Esophagus muscularis mucosa (tissue), 4 donors: ENCODE measurements around the gene RAB7B. TPM values are rescaled to one million over a fixed set of nuclear protein-coding genes. Genes with fewer than 3 reads are reported as not detected.

Experiments
- DNase-seq: peaks from one replicate; pipeline ENCODE4 v3.0.0-alpha.2; 2017; ENCODE audit errors: extremely low spot score
- H3K27ac ChIP-seq, 4 donors: fragments of 200-600 bp; sonication (generic); replicated peaks in 1 of 4; 1 replicate in 3 of 4; 2 replicates in 1 of 4; pipeline ENCODE4 v1.5.1; 2016 to 2019; ENCODE audit warnings: mild to moderate bottlenecking in 1 of 4
- H3K27me3 ChIP-seq, 4 donors: fragments of 200-600 bp; sonication (generic); one replicate each; pipeline versions ENCODE4 v1.5.1 to v1.6.0; 2016 to 2019
- H3K36me3 ChIP-seq, 4 donors: fragments of 200-600 bp; sonication (generic); one replicate each; pipeline ENCODE4 v1.5.1; 2016 to 2019
- H3K4me1 ChIP-seq, 4 donors: fragments of 200-600 bp; sonication (generic); one replicate each; pipeline ENCODE4 v1.5.1; 2016 to 2019
- H3K4me3 ChIP-seq, 4 donors: fragments of 200-600 bp; sonication (generic); 1 replicate in 2 of 4; 2 replicates in 2 of 4; pipeline ENCODE4 v1.5.1; 2016 to 2019; ENCODE audit warnings: mild to moderate bottlenecking in 4 of 4, moderate library complexity in 1 of 4
- H3K9me3 ChIP-seq, 4 donors: fragments of 200-600 bp; sonication (generic); 1 replicate in 3 of 4; 2 replicates in 1 of 4; pipeline ENCODE4 v1.5.1; 2016 to 2019
- CTCF ChIP-seq, 3 experiments: fragments of 200-600 bp in 2 of 3; fragments of 450-650 bp in 1 of 3; sonication (generic) in 2 of 3; IDR thresholded peaks; one replicate each; pipeline ENCODE4 v1.5.1; 2017 to 2019; ENCODE audit warnings: antibody characterized with exemption in 3 of 3, mild to moderate bottlenecking in 2 of 3, moderate library complexity in 1 of 3
- EP300 ChIP-seq: sonication (generic); formaldehyde crosslinking; IDR thresholded peaks from one replicate; pipeline ENCODE4 v1.6.1; 2017; ENCODE audit warnings: antibody characterized with exemption
- POLR2A ChIP-seq: fragments of 450-650 bp; IDR thresholded peaks from one replicate; pipeline ENCODE4 v1.6.1; 2017; ENCODE audit warnings: antibody characterized with exemption, moderate library complexity, mild to moderate bottlenecking, low read depth
- POLR2AphosphoS5 ChIP-seq, 2 donors: sonication (generic); formaldehyde crosslinking; IDR thresholded peaks; one replicate each; pipeline ENCODE4 v1.6.1; 2017; ENCODE audit warnings: antibody characterized with exemption in 2 of 2
- WGBS: methylation state at CpG from one replicate; pipeline ENCODE4 v1.1.5; 2018; 5-methylcytosine and 5-hydroxymethylcytosine counted together
- intact Hi-C: fragments of 100-400 bp; cut with DNase I; formaldehyde crosslinking; loops from one replicate; pipeline ENCODE4 v1.15.1; 2023
- total RNA-seq, 4 donors: library from RNA; depleted of rRNA; stranded (reverse); fragments of >200 nt; gene quantifications; one replicate each; pipeline versions ENCODE4 v1.1.0 to v1.2.1, GENCODE V29; 2016

Gene RAB7B
- total RNA-seq, 4 donors from 2014 or later: 0.32 to 2.5 (median 1.8) TPM

GRCh38 chr1:205988585-205988995 lies 14.6 kb downstream of the RAB7B start:
- intact Hi-C loops: no loop called here
- 71% methylated on average over 12 of the region's 12 CpGs for WGBS

GRCh38 chr1:205986861-205987260 lies 16.3 kb downstream of the RAB7B start:
- no peak overlapping the region for H3K4me3 ChIP-seq
- TF ChIP-seq EP300 (no peak), POLR2AphosphoS5 (IDR thresholded peaks at IDR 0.05) (no peak), CTCF (IDR thresholded peaks at IDR 0.05) (no peak)
- 55% methylated on average over 2 of the region's 2 CpGs for WGBS
- H3K9me3 ChIP-seq: no peaks in the 10 kb centered on the region
- intact Hi-C loops: no loop called here
- no peak for DNase-seq
- H3K36me3 ChIP-seq: peaks cover 0 to 21% (median 0%) of the 10 kb centered on the region in 4 donors
- no peaks in the 10 kb centered on the region for H3K27me3 ChIP-seq
- H3K27ac ChIP-seq: no peak overlapping the region
- H3K4me1 ChIP-seq: peaks cover 3 to 25% (median 16%) of the 10 kb centered on the region in 4 donors

More at GRCh38 chr1:205988585-205988995, 14.6 kb downstream of the RAB7B start:
- no peak overlapping the region for H3K4me3 ChIP-seq
- no peak for TF ChIP-seq CTCF (IDR thresholded peaks at IDR 0.05)
- no peak for TF ChIP-seq POLR2A
- no peak for TF ChIP-seq EP300
- no peak for TF ChIP-seq POLR2AphosphoS5 (IDR thresholded peaks at IDR 0.05)
- no peaks in the 10 kb centered on the region for H3K9me3 ChIP-seq
- peaks cover 0 to 32% (median 3%) of the 10 kb centered on the region in 4 donors for H3K36me3 ChIP-seq
- DNase-seq: no peak
- no peak overlapping the region for H3K27ac ChIP-seq
- H3K27me3 ChIP-seq: no peaks in the 10 kb centered on the region
- H3K4me1 ChIP-seq: peaks cover 3 to 25% (median 16%) of the 10 kb centered on the region in 4 donors

DNA sequence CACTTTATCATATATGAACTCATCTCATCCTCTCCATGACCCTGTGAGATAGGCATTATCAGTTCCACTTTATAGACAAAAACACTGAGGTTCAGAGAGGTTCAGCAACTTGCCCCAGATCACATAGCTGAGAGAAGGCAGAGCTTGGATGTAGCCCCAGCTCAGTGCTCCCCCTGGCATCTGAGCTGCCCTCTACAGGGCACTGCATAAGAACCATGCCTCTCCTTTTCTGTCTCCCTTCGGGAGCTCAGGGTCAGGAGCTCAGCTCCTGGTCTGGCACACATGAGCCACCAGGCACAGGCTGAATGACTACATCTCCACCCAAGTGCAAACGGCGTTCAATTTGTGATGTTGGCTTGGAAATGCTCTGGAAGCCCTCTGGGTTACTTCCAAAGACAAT lies 16.9 kb downstream of the RAB7B start:
- intact Hi-C loops: no loop called here
- Histone ChIP-seq H3K9me3 (no peaks in the 10 kb centered on the region), H3K36me3 (peaks cover 0 to 15% (median 0%) of the 10 kb centered on the region in 4 donors), H3K4me1 (peaks cover 3 to 25% (median 16%) of the 10 kb centered on the region in 4 donors), H3K27ac (no peak overlapping the region), H3K4me3 (no peak overlapping the region), H3K27me3 (no peaks in the 10 kb centered on the region)
- DNase-seq: no peak
- 67% methylated on average over 2 of the region's 3 CpGs for WGBS
- TF ChIP-seq CTCF (IDR thresholded peaks at IDR 0.05): no peak
- no peak for TF ChIP-seq POLR2A
- no peak for TF ChIP-seq POLR2AphosphoS5 (IDR thresholded peaks at IDR 0.05)
- no peak for TF ChIP-seq EP300

- peaks cover 3 to 25% (median 16%) of the 10 kb centered on the region in 4 donors for H3K4me1 ChIP-seq
- 85% methylated on average over 9 of the region's 9 CpGs for WGBS
- no peaks in the 10 kb centered on the region for H3K27me3 ChIP-seq
- H3K4me3 ChIP-seq: no peak overlapping the region
- intact Hi-C loops: no loop called here
- no peak for DNase-seq
- no peak overlapping the region for H3K27ac ChIP-seq
- H3K9me3 ChIP-seq: no peaks in the 10 kb centered on the region
- TF ChIP-seq POLR2A (no peak), POLR2AphosphoS5 (IDR thresholded peaks at IDR 0.05) (no peak), CTCF (IDR thresholded peaks at IDR 0.05) (no peak), EP300 (no peak)
- peaks cover 0 to 9% (median 0%) of the 10 kb centered on the region in 4 donors for H3K36me3 ChIP-seq
These were observed 17.7 kb downstream of the RAB7B start for GRCh38 chr1:205985330-205986005.
